K562 (cell line): Measurements from ENCODE around the gene YPEL4. TPM values are rescaled to one million over a fixed set of nuclear protein-coding genes. Genes with fewer than 3 reads are reported as not detected.

ENCODE experiments used
- ATF3 ChIP-seq, 2 experiments: fragments of 450-650 bp in 1 of 2; sonication (generic) in 1 of 2; formaldehyde crosslinking in 1 of 2; IDR thresholded peaks in 1 of 2; conservative IDR thresholded peaks in 1 of 2; 2 replicates each; pipeline versions ENCODE4 v1.6.1 to v1.8.1; 2016 to 2023; ENCODE audit warnings: mild to moderate bottlenecking in 2 of 2, moderate library complexity in 2 of 2, inconsistent platforms in 1 of 2, missing genetic modification reagents in 1 of 2
- CBFA2T2 ChIP-seq: fragments of 450-650 bp; conservative IDR thresholded peaks from 2 replicates; pipeline ENCODE4 v1.6.1; 2017; ENCODE audit warnings: mild to moderate bottlenecking
- CTCFL ChIP-seq: IDR thresholded peaks from 2 replicates; pipeline ENCODE4 v1.6.1; 2011; ENCODE audit warnings: borderline replicate concordance, low read depth, mild to moderate bottlenecking, moderate library complexity, low read length; ENCODE audit not compliant: insufficient read depth, poor library complexity, severe bottlenecking
- DPF2 ChIP-seq: fragments of 450-650 bp; IDR thresholded peaks from 2 replicates; pipeline ENCODE4 v1.6.1; 2016
- IRF2 ChIP-seq: sonication (generic); formaldehyde crosslinking; IDR thresholded peaks from 2 replicates; pipeline ENCODE4 v1.8.1; 2022; ENCODE audit warnings: mild to moderate bottlenecking, missing genetic modification reagents
- KDM1A ChIP-seq, 2 experiments: fragments of 450-650 bp; IDR thresholded peaks; 2 replicates each; pipeline ENCODE4 v1.6.1; 2016; ENCODE audit warnings: mild to moderate bottlenecking in 2 of 2
- KLF16 ChIP-seq: IDR thresholded peaks from 2 replicates; pipeline ENCODE4 v1.6.1; 2016; ENCODE audit warnings: antibody characterized with exemption
- L3MBTL2 ChIP-seq: fragments of 450-650 bp; IDR thresholded peaks from 2 replicates; pipeline ENCODE4 v1.6.1; 2016; ENCODE audit warnings: mild to moderate bottlenecking, moderate library complexity
- MLX ChIP-seq, 2 experiments: fragments of 450-650 bp in 1 of 2; sonication (generic) in 1 of 2; formaldehyde crosslinking; conservative IDR thresholded peaks; 2 replicates each; pipeline versions ENCODE4 v1.4.0 to v1.8.1; 2020 to 2022; ENCODE audit warnings: mild to moderate bottlenecking in 1 of 2, missing genetic modification reagents in 1 of 2
- NCOR1 ChIP-seq: fragments of 450-650 bp; IDR thresholded peaks from 2 replicates; pipeline ENCODE4 v1.6.1; 2016; ENCODE audit warnings: mild to moderate bottlenecking, moderate library complexity
- PRDM10 ChIP-seq: fragments of 450-650 bp; IDR thresholded peaks from 2 replicates; pipeline ENCODE4 v1.6.1; 2018; ENCODE audit not compliant: partially characterized antibody
- TAL1 ChIP-seq: fragments of 450-650 bp; IDR thresholded peaks from 2 replicates; pipeline ENCODE4 v1.6.1; 2016; ENCODE audit warnings: mild to moderate bottlenecking
- TFE3 ChIP-seq: fragments of 450-650 bp; formaldehyde crosslinking; IDR thresholded peaks from 2 replicates; pipeline ENCODE4 v1.4.0; 2020; ENCODE audit warnings: mild to moderate bottlenecking, mixed read lengths
- ZNF431 ChIP-seq: sonication (generic); formaldehyde crosslinking; IDR thresholded peaks from 2 replicates; pipeline ENCODE4 v1.8.0; 2022; ENCODE audit warnings: mild to moderate bottlenecking, missing genetic modification reagents
- ZNF518B ChIP-seq: fragments of 250-450 bp; sonication (Bioruptor Pico); IDR thresholded peaks from 2 replicates; pipeline ENCODE4 v1.5.0; 2021; ENCODE audit warnings: mild to moderate bottlenecking, moderate library complexity
- polyA plus RNA-seq, 8 experiments: library from polyadenylated mRNA; depleted of rRNA in 4 of 8; stranded (reverse) in 5 of 8; unstranded in 3 of 8; fragments of >200 nt; fragmentation: Nextera tagmentation in 2 of 8; fragmentation: Illumina TruSeq in 1 of 8; extraction: Ambion mirVana in 2 of 8; extraction: Trizol in 1 of 8; gene quantifications; 2 replicates each; pipeline versions ENCODE4 v1.2.1 to v1.2.3, GENCODE V29; 2011 to 2014; ENCODE audit warnings: inconsistent platforms in 1 of 8, missing spikeins in 1 of 8
- total RNA-seq, 7 experiments: library from RNA; depleted of rRNA in 6 of 7; stranded (reverse); fragments of >200 nt in 6 of 7; fragmentation: Illumina TruSeq in 2 of 7; extraction: Trizol in 2 of 7; gene quantifications; 2 replicates each; pipeline versions ENCODE4 v1.2.1 to v1.2.3, GENCODE V29; 2011 to 2021; ENCODE audit warnings: low replicate concordance in 1 of 7

Gene YPEL4
- total and polyA plus RNA-seq, 9 of the 15 experiments (the other 6 are each of a cell fraction or from before 2014, with no cell fraction given) = 0.07 to 1.4 (median 0.40) TPM; not detected in 2

GRCh38 chr11:57681168-57681567, 31.5 kb upstream of the YPEL4 start (continued):
- TF ChIP-seq ATF3 (IDR thresholded peaks at IDR 0.05) (no peak), ATF3 (CRISPR knock-in tag; conservative IDR thresholded peaks at IDR 0.05) (no peak), CBFA2T2 (peak; percentile 53), ZNF518B (CRISPR knock-in tag) (no peak), ZNF431 (no peak), IRF2 (CRISPR knock-in tag) (no peak), L3MBTL2 (no peak), CTCFL (no peak), PRDM10 (no peak), TFE3 (CRISPR knock-in tag) (no peak), MLX (CRISPR knock-in tag; conservative IDR thresholded peaks at IDR 0.05) (no peak), KLF16 (0 out of 2 replicates have a peak, but pooled peaks have one; percentile 31), DPF2 (peak; percentile 65), TAL1 (peak; percentile 57), NCOR1 (peak; percentile 42; the same call in 1 of the 2 replicates), KDM1A (IDR thresholded peaks at IDR 0.05) (0 out of 4 replicates have a peak, but pooled peaks of 1 of the 2 experiments have one; percentile 7)
